Mesothelial cell of epicardium (in vitro differentiated cells): ENCODE data around the gene HIVEP3. TPM values are rescaled to one million over a fixed set of nuclear protein-coding genes. Genes with fewer than 3 reads are reported as not detected.

Source experiments
- DNase-seq, 2 experiments: peaks; one replicate each; pipeline ENCODE4 v3.0.0; 2021; ENCODE audit warnings: low spot score in 2 of 2; ENCODE audit not compliant: unreplicated experiment in 2 of 2
- H3K27ac Mint-ChIP-seq: 2 replicates; pipeline ENCODE4 v1.8.0; 2021; ENCODE audit warnings: mixed read lengths
- H3K27me3 Mint-ChIP-seq: 2 replicates; pipeline ENCODE4 v1.8.0; 2021; ENCODE audit warnings: low read depth, mixed read lengths
- H3K36me3 Mint-ChIP-seq: 2 replicates; pipeline ENCODE4 v1.8.0; 2021; ENCODE audit warnings: mixed read lengths
- H3K4me1 Mint-ChIP-seq: 2 replicates; pipeline ENCODE4 v1.8.0; 2021; ENCODE audit warnings: mixed read lengths
- H3K4me3 Mint-ChIP-seq: 2 replicates; pipeline ENCODE4 v1.8.0; 2021; ENCODE audit warnings: mild to moderate bottlenecking, moderate library complexity, mixed read lengths
- H3K9me3 Mint-ChIP-seq: 2 replicates; pipeline ENCODE4 v1.8.0; 2021; ENCODE audit warnings: mixed read lengths
- total RNA-seq: library from RNA; stranded (reverse); gene quantifications from 3 replicates; pipeline ENCODE4 v1.2.1, GENCODE V29; 2021
- TF ChIP-seq, protein P1 (sequence below): fragments of 200-600 bp; sonication (generic); IDR thresholded peaks from one replicate; pipeline ENCODE4 v1.5.0; 2021; ENCODE audit warnings: antibody characterized with exemption; ENCODE audit not compliant: unreplicated experiment

HIVEP3 gene
- total RNA-seq, 1 donor from 2014 or later = 8.9 TPM

DNA sequence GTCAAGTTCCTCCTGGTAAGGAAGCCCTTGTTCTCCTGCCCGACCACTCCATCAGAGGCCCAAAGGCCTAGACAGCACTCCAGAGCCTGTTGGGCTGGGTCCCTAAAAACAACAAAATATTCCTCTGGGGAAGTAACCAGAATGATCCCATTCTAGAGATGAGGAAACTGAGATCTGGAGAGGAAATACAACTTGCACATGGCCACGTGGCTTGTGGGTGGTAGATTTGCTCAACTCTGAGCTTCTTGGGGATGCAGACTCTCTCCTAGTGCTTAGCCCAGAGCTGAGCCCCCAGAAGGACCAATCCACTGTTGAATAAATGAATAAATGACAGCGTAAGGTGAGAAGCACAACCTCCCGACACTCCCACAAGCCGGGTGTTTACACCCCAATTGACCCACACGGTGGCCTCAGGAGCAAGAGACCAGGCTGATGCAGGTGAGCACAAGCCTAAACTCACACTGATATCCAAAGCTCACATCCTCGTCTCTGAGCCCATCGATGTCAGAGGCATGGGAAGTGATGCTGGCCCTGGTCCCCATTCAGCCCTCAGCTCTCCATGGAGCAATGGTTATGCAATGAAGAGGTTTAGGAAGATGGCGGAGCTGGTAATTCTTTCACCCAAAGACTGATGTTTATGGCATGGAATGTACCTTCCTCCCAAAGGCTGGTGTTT lies 261.8 kb downstream of the HIVEP3 start:
- TF ChIP-seq, protein P1, sequence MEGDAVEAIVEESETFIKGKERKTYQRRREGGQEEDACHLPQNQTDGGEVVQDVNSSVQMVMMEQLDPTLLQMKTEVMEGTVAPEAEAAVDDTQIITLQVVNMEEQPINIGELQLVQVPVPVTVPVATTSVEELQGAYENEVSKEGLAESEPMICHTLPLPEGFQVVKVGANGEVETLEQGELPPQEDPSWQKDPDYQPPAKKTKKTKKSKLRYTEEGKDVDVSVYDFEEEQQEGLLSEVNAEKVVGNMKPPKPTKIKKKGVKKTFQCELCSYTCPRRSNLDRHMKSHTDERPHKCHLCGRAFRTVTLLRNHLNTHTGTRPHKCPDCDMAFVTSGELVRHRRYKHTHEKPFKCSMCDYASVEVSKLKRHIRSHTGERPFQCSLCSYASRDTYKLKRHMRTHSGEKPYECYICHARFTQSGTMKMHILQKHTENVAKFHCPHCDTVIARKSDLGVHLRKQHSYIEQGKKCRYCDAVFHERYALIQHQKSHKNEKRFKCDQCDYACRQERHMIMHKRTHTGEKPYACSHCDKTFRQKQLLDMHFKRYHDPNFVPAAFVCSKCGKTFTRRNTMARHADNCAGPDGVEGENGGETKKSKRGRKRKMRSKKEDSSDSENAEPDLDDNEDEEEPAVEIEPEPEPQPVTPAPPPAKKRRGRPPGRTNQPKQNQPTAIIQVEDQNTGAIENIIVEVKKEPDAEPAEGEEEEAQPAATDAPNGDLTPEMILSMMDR = no peak
- Mint-ChIP-seq H3K4me3 (no peak overlapping the region), H3K4me1 (peaks cover 17% of the 10 kb centered on the region), H3K27me3 (peaks cover 32% of the 10 kb centered on the region), H3K36me3 (no peaks in the 10 kb centered on the region), H3K27ac (no peak overlapping the region), H3K9me3 (no peaks in the 10 kb centered on the region)
- DNase-seq = no peak

DNA sequence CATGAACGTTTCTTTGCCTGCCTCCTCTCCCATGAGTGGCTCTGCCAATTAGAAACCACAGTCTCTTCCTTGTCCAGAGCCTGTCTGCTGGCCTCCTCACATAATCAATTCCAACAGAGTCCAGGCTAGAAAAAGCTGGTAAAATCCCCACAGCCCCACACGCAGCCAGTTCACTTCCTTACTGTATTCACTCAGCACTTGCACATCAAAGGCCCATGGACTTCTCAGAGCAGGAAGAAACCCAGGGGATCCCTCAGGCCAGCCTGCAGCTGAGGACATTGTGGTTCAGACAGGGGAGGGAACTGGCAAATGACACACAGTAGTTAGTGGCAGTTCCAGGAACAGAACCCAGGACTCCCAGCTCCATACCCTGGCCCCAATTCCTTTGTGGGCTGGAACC lies 262.7 kb downstream of the HIVEP3 start:
- DNase-seq = no peak
- TF ChIP-seq, protein P1 = no peak
- H3K4me1 Mint-ChIP-seq = peaks cover 14% of the 10 kb centered on the region
- no peak overlapping the region for H3K4me3 Mint-ChIP-seq
- H3K27ac Mint-ChIP-seq = no peak overlapping the region
- H3K36me3 Mint-ChIP-seq = no peaks in the 10 kb centered on the region
- H3K9me3 Mint-ChIP-seq = no peaks in the 10 kb centered on the region
- H3K27me3 Mint-ChIP-seq = peaks cover 25% of the 10 kb centered on the region

DNA sequence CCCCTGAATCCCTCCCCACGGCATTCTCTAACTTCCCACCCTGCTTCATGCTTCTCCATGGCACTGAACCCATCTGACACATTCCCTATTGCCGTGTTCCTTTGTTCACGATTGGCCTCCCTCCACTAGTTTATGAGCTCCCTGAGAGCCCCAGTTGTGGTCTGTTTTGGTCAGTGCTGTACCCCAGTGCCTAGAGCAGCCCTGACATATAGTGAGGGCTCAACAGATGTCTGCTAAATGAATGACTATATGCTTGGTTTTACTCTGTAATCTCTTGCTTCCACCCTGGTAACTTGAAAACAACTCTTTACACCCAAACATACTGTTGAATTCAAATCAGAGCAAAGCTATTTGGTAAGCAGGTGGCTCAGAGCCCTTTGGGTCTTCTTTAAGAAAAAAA lies 263.1 kb downstream of the HIVEP3 start:
- DNase-seq = no peak
- peaks cover 10% of the 10 kb centered on the region for H3K4me1 Mint-ChIP-seq
- H3K9me3 Mint-ChIP-seq = no peaks in the 10 kb centered on the region
- peaks cover 20% of the 10 kb centered on the region for H3K27me3 Mint-ChIP-seq
- H3K27ac Mint-ChIP-seq = no peak overlapping the region
- no peaks in the 10 kb centered on the region for H3K36me3 Mint-ChIP-seq
- H3K4me3 Mint-ChIP-seq = no peak overlapping the region
- TF ChIP-seq, protein P1 = no peak

DNA sequence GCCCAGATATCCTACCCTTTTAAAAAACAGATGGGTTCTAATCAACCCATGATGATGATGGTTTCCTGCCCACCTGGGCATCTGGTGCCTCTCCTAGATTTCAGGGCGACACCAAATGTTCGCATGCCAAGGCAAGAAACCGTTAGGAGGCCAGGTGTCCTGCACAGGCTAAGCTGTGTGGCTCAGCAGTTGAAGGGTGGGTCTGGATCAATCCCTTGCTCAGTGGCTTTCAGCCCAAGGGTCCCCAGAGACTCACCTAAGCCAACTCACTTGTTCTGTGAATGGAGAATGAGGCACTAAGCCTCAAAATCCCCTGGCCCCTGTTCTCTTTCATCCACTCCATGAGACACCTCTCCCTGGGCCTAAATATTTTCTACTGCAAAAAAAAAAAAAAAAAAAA lies 265.1 kb downstream of the HIVEP3 start:
- Mint-ChIP-seq H3K27me3 (peaks cover 5% of the 10 kb centered on the region), H3K4me1 (peaks cover 9% of the 10 kb centered on the region), H3K27ac (no peak overlapping the region), H3K36me3 (no peaks in the 10 kb centered on the region), H3K9me3 (no peaks in the 10 kb centered on the region), H3K4me3 (no peak overlapping the region)
- DNase-seq = no peak
- TF ChIP-seq, protein P1 = no peak

DNA sequence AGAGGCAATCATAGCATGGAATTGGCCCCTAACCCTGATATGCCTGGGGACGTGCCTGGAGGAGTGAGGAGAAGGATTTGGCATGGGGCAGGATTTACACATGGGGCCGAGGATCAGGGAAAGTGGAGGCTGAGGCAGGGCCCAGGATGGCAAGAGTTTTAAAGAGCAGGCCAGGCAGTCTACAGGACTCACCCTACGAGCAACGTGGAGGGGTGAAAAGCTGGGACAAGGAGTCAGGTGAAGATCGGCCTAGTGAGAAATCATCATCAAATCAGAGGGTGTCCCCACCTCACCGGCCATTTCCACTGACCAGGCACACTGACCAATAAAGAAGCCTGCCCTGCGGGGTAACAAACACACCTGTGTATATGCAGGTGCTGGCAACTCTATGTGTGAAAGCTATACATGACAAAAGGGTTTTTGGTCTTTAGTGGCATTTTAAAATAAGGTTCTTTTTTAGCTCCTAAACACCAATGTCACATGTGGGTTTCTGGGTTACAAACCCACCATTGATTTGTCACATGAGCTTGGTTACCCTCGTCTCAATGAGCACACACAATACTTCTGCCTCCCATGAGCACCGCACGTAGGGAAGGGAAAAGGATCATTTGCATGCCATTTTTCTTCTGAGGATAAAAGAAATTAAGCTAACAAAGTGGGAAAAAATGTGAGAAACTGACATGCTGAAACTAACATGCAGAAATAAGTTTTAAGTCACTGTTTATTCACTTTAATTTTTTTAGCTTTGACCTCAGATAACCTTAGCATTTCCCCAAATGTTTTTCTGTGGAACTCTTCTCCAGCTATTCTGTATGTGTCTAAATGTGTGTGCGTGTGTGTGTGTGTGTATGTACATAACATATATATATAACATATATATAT lies 266.1 kb downstream of the HIVEP3 start:
- no peak for DNase-seq
- peaks cover 7% of the 10 kb centered on the region for H3K4me1 Mint-ChIP-seq
- no peak overlapping the region for H3K27ac Mint-ChIP-seq

More for the DNA sequence above, 266.1 kb downstream of the HIVEP3 start:
- TF ChIP-seq, protein P1 = no peak
- no peak overlapping the region for H3K4me3 Mint-ChIP-seq
- H3K9me3 Mint-ChIP-seq = no peaks in the 10 kb centered on the region
- peaks cover 3% of the 10 kb centered on the region for H3K27me3 Mint-ChIP-seq
- no peaks in the 10 kb centered on the region for H3K36me3 Mint-ChIP-seq
